Measurements from ENCODE around the gene MYBPC1.

MYBPC1 gene

GRCh38 chr12:101690544-101691098, 95.8 kb downstream of the MYBPC1 start:
- in situ Hi-C loops (cut with MboI; ENCODE audit: low sequenced_read_pairs) = no loop called here

GRCh38 chr12:101691503-101692096, 96.8 kb downstream of the MYBPC1 start:
- in situ Hi-C loops (cut with MboI; ENCODE audit: low sequenced_read_pairs) = no loop called here

- in situ Hi-C loops (cut with MboI; ENCODE audit: low sequenced_read_pairs) = no loop called here
These were observed 99.6 kb downstream of the MYBPC1 start for GRCh38 chr12:101694297-101694848.

- in situ Hi-C loops (cut with MboI; ENCODE audit: low sequenced_read_pairs) = no loop called here
These were observed 100.2 kb downstream of the MYBPC1 start for GRCh38 chr12:101694986-101695385.

- in situ Hi-C loops (cut with MboI; ENCODE audit: low sequenced_read_pairs) = no loop called here
These were observed 100.9 kb downstream of the MYBPC1 start for GRCh38 chr12:101695706-101696105.

- in situ Hi-C loops (cut with MboI; ENCODE audit: low sequenced_read_pairs) = no loop called here
These were observed 101.8 kb downstream of the MYBPC1 start for GRCh38 chr12:101696251-101697196.

- in situ Hi-C loops (cut with MboI; ENCODE audit: low sequenced_read_pairs) = no loop called here
These were observed 102.6 kb downstream of the MYBPC1 start, which contains the start of gene CHPT1 for GRCh38 chr12:101697197-101697929. Gene CHPT1 (plus strand): TSS chr12:101697640. CDS start chr12:101697862, 222 bp downstream.

GRCh38 chr12:101697930-101698799, 103.4 kb downstream of the MYBPC1 start:
- in situ Hi-C loops (cut with MboI; ENCODE audit: low sequenced_read_pairs) = no loop called here

GRCh38 chr12:101698800-101699347, 104.1 kb downstream of the MYBPC1 start:
- in situ Hi-C loops (cut with MboI; ENCODE audit: low sequenced_read_pairs) = no loop called here

GRCh38 chr12:101700299-101700820, 105.6 kb downstream of the MYBPC1 start:
- in situ Hi-C loops (cut with MboI; ENCODE audit: low sequenced_read_pairs) = no loop called here

GRCh38 chr12:101703487-101703886, 108.7 kb downstream of the MYBPC1 start:
- in situ Hi-C loops (cut with MboI; ENCODE audit: low sequenced_read_pairs) = no loop called here

- in situ Hi-C loops (cut with MboI; ENCODE audit: low sequenced_read_pairs) = no loop called here
These were observed 111.6 kb downstream of the MYBPC1 start for GRCh38 chr12:101706403-101706802.

- in situ Hi-C loops (cut with MboI; ENCODE audit: low sequenced_read_pairs) = no loop called here
These were observed 112.5 kb downstream of the MYBPC1 start for GRCh38 chr12:101707131-101707782.

GRCh38 chr12:101710288-101710687, 115.5 kb downstream of the MYBPC1 start:
- in situ Hi-C loops (cut with MboI; ENCODE audit: low sequenced_read_pairs) = no loop called here

- in situ Hi-C loops (cut with MboI; ENCODE audit: low sequenced_read_pairs) = no loop called here
These were observed 118.4 kb downstream of the MYBPC1 start for GRCh38 chr12:101713059-101713682.

- in situ Hi-C loops (cut with MboI; ENCODE audit: low sequenced_read_pairs) = no loop called here
These were observed 119.2 kb downstream of the MYBPC1 start for GRCh38 chr12:101713930-101714329.

- in situ Hi-C loops (cut with MboI; ENCODE audit: low sequenced_read_pairs) = no loop called here
These were observed 120.2 kb downstream of the MYBPC1 start for GRCh38 chr12:101714877-101715444.

GRCh38 chr12:101719566-101719965, 124.8 kb downstream of the MYBPC1 start:
- in situ Hi-C loops (cut with MboI; ENCODE audit: low sequenced_read_pairs) = no loop called here

Data from HL-60/S4 (cell line).